ENCODE measurements around the gene ROCK2.

GRCh38 chr2:11290713-11291112, 53.7 kb downstream of the ROCK2 start:
- TF ChIP-seq CTCF (IDR thresholded peaks at IDR 0.05), result no peak
- TF ChIP-seq POLR2AphosphoS5 (IDR thresholded peaks at IDR 0.05), result no peak
- no peak for TF ChIP-seq POLR2A (IDR thresholded peaks at IDR 0.05)

All from sigmoid colon (tissue), 4 donors.